ENCODE measurements around the gene TIGD4.

Gene TIGD4

GRCh38 chr4:152779513-152780266, at the start of gene TIGD4, which contains the start of gene ARFIP1:
Gene TIGD4 (minus strand): TSS chr4:152779730. CDS start chr4:152771004, 8,726 bp downstream.
Gene ARFIP1 (plus strand): TSS chr4:152779954. CDS start chr4:152829634, 49,680 bp downstream.
- peak; percentile 95 for DNase-seq

- no peak for DNase-seq
These were observed 48.6 kb upstream of the TIGD4 start for GRCh38 chr4:152828122-152828521.

GRCh38 chr4:152825336-152825735, 45.8 kb upstream of the TIGD4 start:
- no peak for DNase-seq

GRCh38 chr4:152824561-152824960, 45.0 kb upstream of the TIGD4 start:
- no peak for DNase-seq

GRCh38 chr4:152822323-152822722, 42.8 kb upstream of the TIGD4 start:
- DNase-seq: no peak

- no peak for DNase-seq
These were observed 40.5 kb upstream of the TIGD4 start for GRCh38 chr4:152820073-152820472.

GRCh38 chr4:152819026-152819645, 39.6 kb upstream of the TIGD4 start:
- DNase-seq: no peak

GRCh38 chr4:152817331-152817730, 37.8 kb upstream of the TIGD4 start:
- DNase-seq: no peak

GRCh38 chr4:152815078-152815477, 35.5 kb upstream of the TIGD4 start:
- no peak for DNase-seq

GRCh38 chr4:152810715-152811287, 31.3 kb upstream of the TIGD4 start:
- DNase-seq: no peak

- DNase-seq: no peak
These were observed 29.1 kb upstream of the TIGD4 start for GRCh38 chr4:152808670-152809069.

GRCh38 chr4:152807294-152807829, 27.8 kb upstream of the TIGD4 start:
- DNase-seq: no peak

GRCh38 chr4:152806501-152807125, 27.1 kb upstream of the TIGD4 start:
- DNase-seq: no peak

- DNase-seq: no peak
These were observed 26.3 kb upstream of the TIGD4 start for GRCh38 chr4:152805818-152806217.

GRCh38 chr4:152805071-152805650, 25.6 kb upstream of the TIGD4 start:
- no peak for DNase-seq

GRCh38 chr4:152803541-152803940, 24.0 kb upstream of the TIGD4 start:
- DNase-seq: no peak

GRCh38 chr4:152795891-152796290, 16.4 kb upstream of the TIGD4 start:
- no peak for DNase-seq

GRCh38 chr4:152786627-152787026, 7.1 kb upstream of the TIGD4 start:
- no peak for DNase-seq

- DNase-seq: no peak
These were observed 6.4 kb upstream of the TIGD4 start for GRCh38 chr4:152785639-152786615.

- no peak for DNase-seq
These were observed 5.2 kb upstream of the TIGD4 start for GRCh38 chr4:152784490-152785350.
